Measurements from ENCODE around the gene DIDO1. TPM values are rescaled to one million over a fixed set of nuclear protein-coding genes. Genes with fewer than 3 reads are reported as not detected.

The DIDO1 gene
- polyA plus RNA-seq, 2 of the 4 experiments (the other 2 are of a cell fraction): 12.6 to 14.8 TPM

- Histone ChIP-seq H3K4me1 (peaks cover 16% of the 10 kb centered on the region; the same call in 2 of the 3 replicates), H3K4me2 (no peak overlapping the region), H3K4me3 (no peak overlapping the region), H3K27ac (0 out of 6 replicates have a peak overlapping the region, but pooled peaks of 1 of the 2 experiments have one; percentile 61), H3K9me3 (no peaks in the 10 kb centered on the region)
- FAIRE-seq: no peak
- DNase-seq (ENCODE audit: low read depth in 1 of 2, low spot score in 1 of 2): no peak
- POLR2A ChIA-PET: no interaction called here
- TF ChIP-seq ESRRA (IDR thresholded peaks at IDR 0.05; ENCODE audit: borderline replicate concordance, low read length): no peak
- TF ChIP-seq CBX2 (IDR thresholded peaks at IDR 0.05; ENCODE audit: borderline replicate concordance, low read depth): no peak
- TF ChIP-seq PBX3 (IDR thresholded peaks at IDR 0.05): no peak
- TF ChIP-seq E2F6 (IDR thresholded peaks at IDR 0.05; ENCODE audit: borderline replicate concordance, low read depth): no peak
- no peak for TF ChIP-seq ZSCAN20 (CRISPR knock-in tag; IDR thresholded peaks at IDR 0.05)
- TF ChIP-seq SMC3 (IDR thresholded peaks at IDR 0.05): no peak
- TF ChIP-seq KDM1A (IDR thresholded peaks at IDR 0.05; ENCODE audit: low read depth): no peak
- TF ChIP-seq FOXS1 (CRISPR knock-in tag; IDR thresholded peaks at IDR 0.05): no peak
- 87% methylated on average over 14 of the region's 14 CpGs for WGBS (ENCODE audit: missing lambda C conversion rate)
- no peak for ATAC-seq
- CTCF ChIA-PET: no interaction called here
Observed at GRCh38 chr20:62830251-62830650, 96.1 kb downstream of the DIDO1 start.

- ATAC-seq: no peak
- POLR2A ChIA-PET: no interaction called here
Observed at GRCh38 chr20:62829231-62830230, 96.8 kb downstream of the DIDO1 start.

More at GRCh38 chr20:62829231-62830230, 96.8 kb downstream of the DIDO1 start:
- Histone ChIP-seq H3K4me2 (no peak overlapping the region), H3K27ac (peak overlapping the region in 1 of 2 experiments; percentile 61; a peak in 2 of 6 replicates), H3K4me3 (no peak overlapping the region), H3K9me3 (no peaks in the 10 kb centered on the region), H3K4me1 (peaks cover 19% of the 10 kb centered on the region)
- WGBS (ENCODE audit: missing lambda C conversion rate): 94% methylated on average over 12 of the region's 32 CpGs
- DNase-seq (ENCODE audit: low read depth in 1 of 2, low spot score in 1 of 2): no peak
- CTCF ChIA-PET: interaction anchor here (0.8 to 1.1 kb wide), 2 partner anchors 13 to 21 kb away, joined by 3 read pairs; no protein-coding TSS in a partner anchor
- no peak for TF ChIP-seq MAFK (IDR thresholded peaks at IDR 0.05; ENCODE audit: partially characterized antibody)
- no peak for TF ChIP-seq JUNB (IDR thresholded peaks at IDR 0.05)
- no peak for TF ChIP-seq HMGXB4 (CRISPR knock-in tag; IDR thresholded peaks at IDR 0.05; ENCODE audit: borderline replicate concordance)
- no peak for TF ChIP-seq KDM1A (IDR thresholded peaks at IDR 0.05; ENCODE audit: low read depth)
- no peak for TF ChIP-seq BHLHE40 (IDR thresholded peaks at IDR 0.05; ENCODE audit: low read depth, low read length)
- no peak for TF ChIP-seq PBX3 (IDR thresholded peaks at IDR 0.05)
- no peak for TF ChIP-seq CHD2 (IDR thresholded peaks at IDR 0.05; ENCODE audit: low read length, partially characterized antibody)
- no peak for TF ChIP-seq ZNF302 (CRISPR knock-in tag; IDR thresholded peaks at IDR 0.05)
- no peak for TF ChIP-seq ATOH8 (CRISPR knock-in tag; IDR thresholded peaks at IDR 0.05; ENCODE audit: low read depth)
- TF ChIP-seq MYC (IDR thresholded peaks at IDR 0.05; ENCODE audit: borderline replicate concordance, low read length): no peak
- FAIRE-seq: no peak

Data from A549 (cell line).